SK-N-SH (cell line): Measurements from ENCODE around the gene OLFM1. TPM values are rescaled to one million over a fixed set of nuclear protein-coding genes. Genes with fewer than 3 reads are reported as not detected.

Source experiments
- CTCF ChIA-PET: fragments of 300-600, 350-600 bp; formaldehyde crosslinking; extraction: SDS; loops from one replicate; lab custom pipeline; 2021; lab: Yijun Ruan, JAX
- POLR2A ChIA-PET: fragments of 350-600 bp; sonication (Branson Sonifier 250); formaldehyde crosslinking; extraction: SDS; loops from one replicate; lab custom pipeline; 2020; ENCODE audit warnings: antibody characterized with exemption, inconsistent platforms; lab: Yijun Ruan, JAX
- DNase-seq: peaks from one replicate; pipeline ENCODE4 v3.0.0; 2012
- H2AFZ ChIP-seq: fragments of 200-600 bp; sonication (generic); 2 replicates; pipeline ENCODE4 v1.8.1; 2016; ENCODE audit warnings: antibody characterized with exemption, mild to moderate bottlenecking, low read depth
- H3F3A ChIP-seq: fragments of 200-600 bp; sonication (generic); replicated peaks from 2 replicates; pipeline ENCODE3; 2016; ENCODE audit warnings: antibody characterized with exemption, mild to moderate bottlenecking; ENCODE audit not compliant: insufficient read depth
- H3K27ac ChIP-seq, 2 experiments: fragments of 200-500 bp in 1 of 2; fragments of 200-600 bp in 1 of 2; sonication (Bioruptor generic) in 1 of 2; sonication (generic), shearing (Covaris generic) in 1 of 2; 2 replicates each; pipeline versions ENCODE4 v1.5.1 to v1.6.1; 2014 to 2016; ENCODE audit warnings: low read depth in 2 of 2, inconsistent platforms in 1 of 2, low read length in 1 of 2, mild to moderate bottlenecking in 1 of 2, mixed read lengths in 1 of 2
- H3K27me3 ChIP-seq: fragments of 200-600 bp; sonication (generic), shearing (Covaris generic); 2 replicates; pipeline ENCODE4 v1.6.1; 2016; ENCODE audit warnings: mixed run types; ENCODE audit not compliant: insufficient read depth
- H3K36me3 ChIP-seq, 2 experiments: fragments of 200-500 bp in 1 of 2; fragments of 200-600 bp in 1 of 2; sonication (Bioruptor generic) in 1 of 2; sonication (generic) in 1 of 2; replicated peaks in 1 of 2; 2 replicates each; pipeline versions ENCODE3 to v1.5.1; 2014 to 2016; ENCODE audit warnings: low read length in 1 of 2, mild to moderate bottlenecking in 1 of 2; ENCODE audit not compliant: insufficient read depth in 2 of 2, control insufficient read depth in 1 of 2
- H3K4me1 ChIP-seq, 2 experiments: fragments of 200-500 bp in 1 of 2; fragments of 200-600 bp in 1 of 2; sonication (Bioruptor generic) in 1 of 2; sonication (generic), shearing (Covaris generic) in 1 of 2; 2 replicates each; pipeline versions ENCODE4 v1.5.1 to v1.6.1; 2014 to 2016; ENCODE audit warnings: low read depth in 1 of 2, low read length in 1 of 2, mixed run types in 1 of 2; ENCODE audit not compliant: insufficient read depth in 2 of 2, control insufficient read depth in 1 of 2
- H3K4me2 ChIP-seq: fragments of 200-600 bp; sonication (generic), shearing (Covaris generic); 2 replicates; pipeline ENCODE4 v1.6.1; 2017; ENCODE audit warnings: mixed run types
- H3K4me3 ChIP-seq, 2 experiments: fragments of 200-500 bp in 1 of 2; fragments of 200-600 bp in 1 of 2; sonication (Bioruptor generic) in 1 of 2; sonication (generic), shearing (Covaris generic) in 1 of 2; 2 replicates each; pipeline versions ENCODE4 v1.5.1 to v1.8.1; 2014 to 2016; ENCODE audit warnings: low read depth in 2 of 2, inconsistent platforms in 1 of 2, low read length in 1 of 2, mild to moderate bottlenecking in 1 of 2, mixed read lengths in 1 of 2, moderate library complexity in 1 of 2
- H3K79me2 ChIP-seq: fragments of 200-600 bp; sonication (generic); 2 replicates; pipeline ENCODE4 v1.8.1; 2017; ENCODE audit warnings: mild to moderate bottlenecking; ENCODE audit not compliant: insufficient read depth
- H3K9ac ChIP-seq: fragments of 200-600 bp; sonication (generic); 2 replicates; pipeline ENCODE4 v1.6.1; 2017; ENCODE audit warnings: mixed run types
- H3K9me2 ChIP-seq: fragments of 200-600 bp; sonication (generic); 2 replicates; pipeline ENCODE4 v1.6.1; 2017; ENCODE audit warnings: mixed run types
- H3K9me3 ChIP-seq: fragments of 200-600 bp; sonication (generic); 2 replicates; pipeline ENCODE4 v1.6.1; 2017; ENCODE audit warnings: mixed run types, mild to moderate bottlenecking, moderate library complexity
- H4K20me1 ChIP-seq: fragments of 200-600 bp; sonication (generic); 2 replicates; pipeline ENCODE4 v1.6.1; 2017; ENCODE audit warnings: mild to moderate bottlenecking, mixed run types; ENCODE audit not compliant: insufficient read depth
- CHD2 ChIP-seq: fragments of 150-350 bp; IDR thresholded peaks from 2 replicates; pipeline ENCODE4 v1.6.1; 2018; ENCODE audit warnings: low read length; ENCODE audit not compliant: partially characterized antibody
- CTCF ChIP-seq: fragments of 200-600 bp; sonication (generic); IDR thresholded peaks from 2 replicates; pipeline ENCODE4 v1.6.1; 2017; ENCODE audit warnings: antibody characterized with exemption, mild to moderate bottlenecking, moderate library complexity
- EP300 ChIP-seq, 2 experiments: IDR thresholded peaks; 2 replicates each; pipeline versions ENCODE4 v1.4.0 to v1.6.1; 2012; ENCODE audit warnings: borderline replicate concordance in 1 of 2, low read depth in 1 of 2, low read length in 1 of 2
- EZH2phosphoT487 ChIP-seq: fragments of 200-600 bp; sonication (generic); IDR thresholded peaks from 2 replicates; pipeline ENCODE4 v1.6.1; 2017; ENCODE audit warnings: low read depth, mixed run types, mild to moderate bottlenecking, antibody characterized with exemption, moderate library complexity, borderline replicate concordance
- GABPA ChIP-seq: IDR thresholded peaks from 2 replicates; pipeline ENCODE4 v1.4.0; 2012; ENCODE audit warnings: low read depth, mild to moderate bottlenecking
- GATA2 ChIP-seq: sonication (generic); formaldehyde crosslinking; IDR thresholded peaks from 2 replicates; pipeline ENCODE4 v1.5.0; 2020; ENCODE audit warnings: mild to moderate bottlenecking, missing genetic modification reagents
- NRF1 ChIP-seq: IDR thresholded peaks from 2 replicates; pipeline ENCODE4 v1.6.1; 2012; ENCODE audit warnings: low read depth, mild to moderate bottlenecking, low read length
- POLR2AphosphoS5 ChIP-seq: IDR thresholded peaks from 2 replicates; pipeline ENCODE4 v1.6.1; 2012; ENCODE audit warnings: low read depth, low read length
- RAD21 ChIP-seq: IDR thresholded peaks from 2 replicates; pipeline ENCODE4 v1.6.1; 2012; ENCODE audit warnings: mild to moderate bottlenecking, low read length
- REST ChIP-seq: IDR thresholded peaks from 2 replicates; pipeline ENCODE4 v1.6.1; 2012; ENCODE audit warnings: mild to moderate bottlenecking, low read depth, low read length, moderate library complexity
- SMC3 ChIP-seq: IDR thresholded peaks from 2 replicates; pipeline ENCODE4 v1.6.1; 2012; ENCODE audit warnings: low read depth, low read length, improper control_type of control experiment
- TEAD4 ChIP-seq: IDR thresholded peaks from 2 replicates; pipeline ENCODE4 v1.4.0; 2012; ENCODE audit warnings: mild to moderate bottlenecking, borderline replicate concordance; ENCODE audit not compliant: insufficient read depth
- USF1 ChIP-seq: IDR thresholded peaks from 2 replicates; pipeline ENCODE4 v1.4.0; 2012; ENCODE audit warnings: low read depth, borderline replicate concordance
- USF2 ChIP-seq: fragments of 150-350 bp; IDR thresholded peaks from 2 replicates; pipeline ENCODE4 v1.6.1; 2017; ENCODE audit warnings: antibody characterized with exemption, low read length, low read depth, borderline replicate concordance
- ZBTB33 ChIP-seq: IDR thresholded peaks from 2 replicates; pipeline ENCODE4 v1.4.0; 2012; ENCODE audit warnings: low read depth, borderline replicate concordance
- WGBS: methylation state at CpG from one replicate; pipeline ENCODE4 v1.1.6; 2017; ENCODE audit warnings: low lambda C conversion rate; 5-methylcytosine and 5-hydroxymethylcytosine counted together
- polyA plus RNA-seq, 3 experiments: library from polyadenylated mRNA; depleted of rRNA; stranded (reverse); fragments of >200 nt; gene quantifications; 2 replicates each; pipeline ENCODE4 v1.2.3, GENCODE V29; 2012

Gene OLFM1
- 13.3 and 15.9 TPM in 2 replicates for polyA plus RNA-seq (2012; rRNA removed)
- polyA plus RNA-seq (2012; cell fraction: cytosol; rRNA removed), result 16.6 and 17.2 TPM in 2 replicates
- polyA plus RNA-seq (2012; cell fraction: nucleus; rRNA removed), result 6.9 and 7.5 TPM in 2 replicates

- H3K27me3 ChIP-seq, result no peaks in the 10 kb centered on the region
- peak; percentile 94 for DNase-seq
- H3K9me2 ChIP-seq, result no peaks in the 10 kb centered on the region
- no peak within 1 kb of the TSS for H3K27ac ChIP-seq
- peaks cover 0 to 10% of the 10 kb centered on the region in 2 experiments; a peak in 1 of 4 replicates for H3K4me1 ChIP-seq
- H3K9ac ChIP-seq, result no peak within 1 kb of the TSS
- no peak within 1 kb of the TSS for H2AFZ ChIP-seq
- H3K4me2 ChIP-seq, result peak within 1 kb of the TSS; percentile 66; the same call in 1 of the 2 replicates
- peak within 1 kb of the TSS; percentile 49 to 52; a peak in 3 of 4 replicates for H3K4me3 ChIP-seq
- 0 out of 2 replicates have a peak, but pooled peaks cover 10% of the 10 kb centered on the region for H4K20me1 ChIP-seq
- ChIA-PET CTCF (interaction anchor here (0.7 to 9.9 kb wide), 54 partner anchors 7 to 638 kb away, joined by 3 to 290 read pairs (median 6); no protein-coding TSS in a partner anchor), POLR2A (no interaction called here)
- H3K9me3 ChIP-seq, result no peaks in the 10 kb centered on the region
- TF ChIP-seq CHD2, result peak; percentile 27
- no peak for TF ChIP-seq REST
- no peak for TF ChIP-seq EP300 (IDR thresholded peaks at IDR 0.05; ENCODE audit: borderline replicate concordance in 1 of 2, low read depth in 1 of 2, low read length in 1 of 2)
- peak; percentile 45 for TF ChIP-seq NRF1
- TF ChIP-seq CTCF, result peak; percentile 61
- TF ChIP-seq SMC3, result peak; percentile 93
- no peak for TF ChIP-seq GATA2 (CRISPR knock-in tag)
- no peak for TF ChIP-seq GABPA
- TF ChIP-seq RAD21, result peak; percentile 85
- TF ChIP-seq, all 33 proteins: peak for 5
- peaks cover 4% of the 10 kb centered on the region for H3F3A ChIP-seq
- no CpG with 5 or more reads among the region's 40 CpGs for WGBS
- H3K36me3 ChIP-seq, result no peaks in the 10 kb centered on the region
- H3K79me2 ChIP-seq, result no peaks in the 10 kb centered on the region
Observed at GRCh38 chr9:135087489-135087792, at the start of gene OLFM1. TSS of gene OLFM1 (plus strand) at chr9:135087668. CDS start at chr9:135087990, 322 bp downstream.

- TF ChIP-seq USF2 (no peak), EZH2phosphoT487 (no peak), TEAD4 (no peak), ZBTB33 (no peak), USF1 (no peak), POLR2AphosphoS5 (no peak)
- H3K4me3 ChIP-seq, result no peak overlapping the region
Observed at GRCh38 chr9:135038331-135038730, 49.1 kb upstream of the OLFM1 start.

More at GRCh38 chr9:135038331-135038730, 49.1 kb upstream of the OLFM1 start:
- Histone ChIP-seq H3K9me2 (no peaks in the 10 kb centered on the region), H3K27ac (no peak overlapping the region), H3F3A (no peaks in the 10 kb centered on the region), H2AFZ (no peak overlapping the region), H3K27me3 (no peaks in the 10 kb centered on the region), H3K4me2 (no peak overlapping the region), H3K9ac (no peak overlapping the region), H3K4me1 (no peaks in the 10 kb centered on the region), H3K79me2 (no peaks in the 10 kb centered on the region), H3K9me3 (no peaks in the 10 kb centered on the region), H3K36me3 (no peaks in the 10 kb centered on the region), H4K20me1 (no peaks in the 10 kb centered on the region)
- ChIA-PET CTCF (no interaction called here), POLR2A (no interaction called here)
- whole genome bisulfite sequencing, result 48% methylated on average over 13 of the region's 13 CpGs
- DNase-seq, result no peak
